Progenitor cell of endocrine pancreas (in vitro differentiated cells): ENCODE data around the gene SYNGR1. TPM values are rescaled to one million over a fixed set of nuclear protein-coding genes. Genes with fewer than 3 reads are reported as not detected.

ENCODE experiments used
- DNase-seq: peaks from one replicate; pipeline ENCODE4 v3.0.0; 2021; ENCODE audit warnings: low spot score; ENCODE audit not compliant: unreplicated experiment
- H3K27ac Mint-ChIP-seq: 2 replicates; pipeline ENCODE4 v1.8.0; 2021; ENCODE audit warnings: mild to moderate bottlenecking, moderate library complexity, mixed read lengths
- H3K27me3 Mint-ChIP-seq: 2 replicates; pipeline ENCODE4 v1.8.0; 2021; ENCODE audit warnings: mixed read lengths
- H3K36me3 Mint-ChIP-seq: 2 replicates; pipeline ENCODE4 v1.8.0; 2022; ENCODE audit warnings: mixed read lengths; ENCODE audit not compliant: insufficient read depth
- H3K4me1 Mint-ChIP-seq: 2 replicates; pipeline ENCODE4 v1.8.0; 2021; ENCODE audit warnings: low read depth, mixed read lengths
- H3K4me3 Mint-ChIP-seq: 2 replicates; pipeline ENCODE4 v1.8.0; 2021; ENCODE audit warnings: low read depth, mild to moderate bottlenecking, moderate library complexity, mixed read lengths
- H3K9me3 Mint-ChIP-seq: 2 replicates; pipeline ENCODE4 v1.8.0; 2021; ENCODE audit warnings: low read depth, mixed read lengths
- total RNA-seq: library from RNA; stranded (reverse); gene quantifications from 2 replicates; pipeline ENCODE4 v1.2.1, GENCODE V29; 2021
- TF ChIP-seq, protein P1 (sequence below): fragments of 200-600 bp; sonication (generic); IDR thresholded peaks from one replicate; pipeline ENCODE4 v1.5.0; 2021; ENCODE audit warnings: antibody characterized with exemption, mild to moderate bottlenecking; ENCODE audit not compliant: unreplicated experiment

Gene SYNGR1
- total RNA-seq, 1 donor from 2014 or later: 36.8 TPM

DNA sequence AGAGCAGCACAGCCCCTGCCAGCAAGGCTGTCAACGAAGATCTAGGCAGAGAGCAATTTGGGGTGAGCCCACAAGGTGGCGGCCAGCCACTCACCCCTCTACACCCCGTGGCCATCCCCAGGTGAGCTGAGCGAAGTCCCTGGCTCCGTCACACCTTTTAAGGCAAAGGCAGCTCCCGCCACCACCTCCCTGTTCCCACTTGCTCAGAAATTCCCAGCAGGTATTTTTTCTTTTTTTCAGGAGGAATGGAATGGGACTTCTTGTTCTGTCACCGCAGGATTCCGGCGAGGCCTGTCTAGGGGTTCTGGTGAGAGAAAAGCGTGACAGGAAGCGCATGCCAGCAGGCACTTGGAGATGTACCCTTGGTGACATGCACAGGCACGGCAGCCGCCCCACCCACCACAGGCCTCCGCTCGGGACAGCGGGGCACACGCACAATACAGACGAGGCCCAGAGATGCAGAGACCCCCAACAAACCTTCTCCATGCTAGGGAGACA, 40.4 kb upstream of the SYNGR1 start:
- TF ChIP-seq, protein P1, sequence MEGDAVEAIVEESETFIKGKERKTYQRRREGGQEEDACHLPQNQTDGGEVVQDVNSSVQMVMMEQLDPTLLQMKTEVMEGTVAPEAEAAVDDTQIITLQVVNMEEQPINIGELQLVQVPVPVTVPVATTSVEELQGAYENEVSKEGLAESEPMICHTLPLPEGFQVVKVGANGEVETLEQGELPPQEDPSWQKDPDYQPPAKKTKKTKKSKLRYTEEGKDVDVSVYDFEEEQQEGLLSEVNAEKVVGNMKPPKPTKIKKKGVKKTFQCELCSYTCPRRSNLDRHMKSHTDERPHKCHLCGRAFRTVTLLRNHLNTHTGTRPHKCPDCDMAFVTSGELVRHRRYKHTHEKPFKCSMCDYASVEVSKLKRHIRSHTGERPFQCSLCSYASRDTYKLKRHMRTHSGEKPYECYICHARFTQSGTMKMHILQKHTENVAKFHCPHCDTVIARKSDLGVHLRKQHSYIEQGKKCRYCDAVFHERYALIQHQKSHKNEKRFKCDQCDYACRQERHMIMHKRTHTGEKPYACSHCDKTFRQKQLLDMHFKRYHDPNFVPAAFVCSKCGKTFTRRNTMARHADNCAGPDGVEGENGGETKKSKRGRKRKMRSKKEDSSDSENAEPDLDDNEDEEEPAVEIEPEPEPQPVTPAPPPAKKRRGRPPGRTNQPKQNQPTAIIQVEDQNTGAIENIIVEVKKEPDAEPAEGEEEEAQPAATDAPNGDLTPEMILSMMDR: peak; percentile 16
- Mint-ChIP-seq H3K27me3 (no peaks in the 10 kb centered on the region), H3K27ac (peak overlapping the region; percentile 62), H3K4me1 (peaks cover 3% of the 10 kb centered on the region), H3K4me3 (no peak overlapping the region), H3K36me3 (peaks cover 21% of the 10 kb centered on the region), H3K9me3 (no peaks in the 10 kb centered on the region)
- DNase-seq: no peak

DNA sequence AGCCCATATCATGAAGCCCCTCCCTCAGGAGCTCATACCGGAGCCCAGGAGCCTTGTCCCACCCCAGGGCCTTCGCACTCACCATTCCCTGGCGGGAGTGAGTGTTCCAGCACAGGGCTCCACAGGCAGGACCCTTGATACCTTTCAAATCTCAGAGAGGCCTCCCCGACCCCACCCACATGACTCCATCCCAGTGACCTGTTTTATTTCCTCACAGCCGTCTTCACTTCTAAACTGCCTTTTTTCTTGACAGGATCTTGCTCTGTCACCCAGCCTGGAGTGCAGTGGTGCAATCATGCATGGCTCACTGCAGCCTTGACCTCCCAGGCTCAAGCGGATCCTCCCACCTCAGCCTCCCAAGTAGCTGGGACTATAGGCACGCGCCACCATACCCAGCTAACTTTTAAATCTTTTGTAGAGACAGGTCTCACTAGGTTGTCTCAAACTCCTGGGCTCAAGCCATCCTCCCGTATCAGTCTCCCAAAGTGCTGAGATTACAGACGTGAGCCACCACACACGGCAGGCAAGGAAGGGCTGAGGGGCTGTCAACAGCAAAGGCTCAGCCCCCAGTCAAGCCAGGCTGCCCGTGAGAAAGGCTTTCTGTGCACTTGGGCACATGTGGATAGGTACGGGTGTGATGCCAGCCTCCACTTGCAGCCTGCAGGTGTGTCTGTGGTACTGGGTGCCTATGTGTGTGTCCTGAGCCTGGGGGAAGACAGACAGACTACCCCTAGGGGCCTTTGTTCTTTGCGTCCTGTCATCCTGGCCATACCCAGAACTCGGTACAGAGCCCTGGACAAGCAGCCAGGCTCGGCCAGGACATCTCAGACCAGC, 39.7 kb upstream of the SYNGR1 start:
- H3K27ac Mint-ChIP-seq: peak overlapping the region; percentile 95
- H3K4me1 Mint-ChIP-seq: peaks cover 6% of the 10 kb centered on the region
- no peaks in the 10 kb centered on the region for H3K9me3 Mint-ChIP-seq
- H3K27me3 Mint-ChIP-seq: no peaks in the 10 kb centered on the region
- TF ChIP-seq, protein P1: no peak
- DNase-seq: no peak
- H3K36me3 Mint-ChIP-seq: peaks cover 22% of the 10 kb centered on the region
- H3K4me3 Mint-ChIP-seq: no peak overlapping the region

DNA sequence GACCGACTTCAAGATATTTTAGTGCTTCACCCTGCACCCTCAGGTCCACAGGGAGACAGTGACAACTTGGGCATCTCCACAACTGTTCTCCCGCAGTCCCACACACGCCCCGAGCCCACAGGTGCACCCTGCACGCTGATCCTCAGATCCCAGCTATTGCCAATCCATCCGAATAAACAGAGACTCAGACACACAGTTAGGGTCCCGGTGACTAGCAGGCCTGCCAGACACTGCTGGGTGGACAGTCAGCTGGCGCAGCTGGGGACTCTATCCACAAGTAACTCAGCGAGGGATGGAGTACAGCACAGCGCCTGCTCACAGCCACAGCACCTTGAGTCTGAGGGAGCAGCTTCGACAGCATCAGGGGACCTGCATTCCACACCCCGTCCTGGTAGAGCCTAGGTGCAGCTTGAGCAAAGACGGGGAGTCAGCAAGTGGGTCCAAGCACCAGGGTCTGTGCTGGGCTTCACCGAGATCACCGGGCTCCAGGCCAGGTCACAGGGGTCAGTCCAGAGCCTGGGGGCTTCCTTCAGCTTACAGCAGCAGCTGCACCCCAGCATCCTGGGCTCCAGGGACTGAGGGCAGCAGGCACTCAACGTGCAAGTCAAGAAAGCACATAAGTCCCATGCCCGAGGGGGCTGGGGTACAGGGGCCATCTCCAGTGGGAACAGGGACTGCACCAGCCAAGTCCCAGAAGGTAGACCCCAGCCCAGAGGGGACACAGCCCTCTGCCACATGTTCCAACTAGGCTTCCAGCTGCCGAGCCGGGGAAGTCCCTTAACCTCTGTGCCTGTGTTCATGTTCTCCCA, 38.0 kb upstream of the SYNGR1 start:
- Mint-ChIP-seq H3K36me3 (peaks cover 35% of the 10 kb centered on the region), H3K4me1 (peaks cover 21% of the 10 kb centered on the region), H3K27ac (peak overlapping the region; percentile 95), H3K4me3 (no peak overlapping the region), H3K27me3 (no peaks in the 10 kb centered on the region), H3K9me3 (no peaks in the 10 kb centered on the region)
- TF ChIP-seq, protein P1: no peak
- DNase-seq: no peak

DNA sequence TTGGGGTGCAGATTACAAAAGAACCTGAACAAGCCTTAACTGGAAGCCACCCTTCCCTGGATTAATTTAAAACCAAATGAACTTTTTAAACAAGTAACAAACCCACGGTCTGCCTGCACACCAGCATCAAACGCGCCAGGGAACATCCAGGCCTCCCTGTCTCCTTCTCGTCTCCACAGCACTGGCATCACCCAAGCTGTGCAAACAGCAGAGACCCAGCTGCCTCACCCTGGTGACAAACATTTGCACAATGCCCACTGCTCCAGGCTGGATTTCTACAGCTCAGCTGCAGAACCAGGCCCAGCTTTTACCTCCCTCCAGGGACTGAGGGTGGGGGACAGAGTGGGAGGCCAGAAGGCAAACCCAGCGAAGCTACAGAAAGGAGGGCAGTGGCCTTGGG, 37.4 kb upstream of the SYNGR1 start:
- peaks cover 40% of the 10 kb centered on the region for H3K36me3 Mint-ChIP-seq
- peak overlapping the region; percentile 76 for H3K27ac Mint-ChIP-seq
- H3K4me3 Mint-ChIP-seq: no peak overlapping the region
- DNase-seq: no peak
- peaks cover 27% of the 10 kb centered on the region for H3K4me1 Mint-ChIP-seq
- H3K27me3 Mint-ChIP-seq: no peaks in the 10 kb centered on the region
- no peaks in the 10 kb centered on the region for H3K9me3 Mint-ChIP-seq
- TF ChIP-seq, protein P1: no peak

DNA sequence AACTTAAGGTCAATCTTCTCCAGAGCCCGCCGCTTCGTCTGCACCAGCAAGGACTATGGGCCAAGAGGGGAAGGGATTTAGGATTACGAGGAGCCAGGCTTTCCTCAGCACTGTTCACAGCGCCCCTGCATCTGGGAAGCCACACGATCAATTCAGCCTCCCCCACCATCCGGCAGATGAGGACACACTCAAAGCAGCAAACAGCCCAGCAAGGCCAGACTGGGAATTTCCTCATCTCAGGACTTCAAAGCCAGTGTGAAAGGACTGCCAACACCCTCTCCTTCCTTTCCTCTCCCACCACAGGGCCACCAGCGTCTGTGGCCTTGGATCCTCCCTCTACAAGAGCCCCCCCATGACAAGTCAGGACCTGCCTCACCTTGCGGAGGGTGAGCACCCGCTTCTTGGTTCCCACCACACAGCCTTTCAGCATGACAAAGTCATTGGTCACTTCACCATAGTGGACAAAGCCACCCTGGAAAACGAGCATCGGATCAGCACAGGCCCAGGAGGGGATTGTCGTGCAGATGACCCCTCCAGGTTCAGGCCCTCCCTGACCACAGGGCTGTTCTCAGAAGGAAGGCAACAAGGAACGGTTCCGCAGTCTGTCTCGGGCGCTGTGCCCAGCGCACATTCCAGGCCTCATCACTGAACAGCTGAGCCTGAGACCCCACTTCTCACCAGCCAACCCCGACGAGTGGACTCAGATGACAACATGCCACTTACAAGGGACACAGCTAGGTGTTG, 36.4 kb upstream of the SYNGR1 start:
- peaks cover 51% of the 10 kb centered on the region for H3K36me3 Mint-ChIP-seq
- TF ChIP-seq, protein P1: no peak
- DNase-seq: no peak
- peaks cover 37% of the 10 kb centered on the region for H3K4me1 Mint-ChIP-seq
- H3K27me3 Mint-ChIP-seq: no peaks in the 10 kb centered on the region
- no peaks in the 10 kb centered on the region for H3K9me3 Mint-ChIP-seq
- peak overlapping the region; percentile 73 for H3K27ac Mint-ChIP-seq
- no peak overlapping the region for H3K4me3 Mint-ChIP-seq
